GM12891 (cell line): ENCODE data around the gene ATP2C1.

ENCODE experiments used
- DNase-seq: peaks from one replicate; pipeline ENCODE4 v3.0.0; 2011; ENCODE audit warnings: low spot score; ENCODE audit not compliant: insufficient read length
- FAIRE-seq: peaks from 2 replicates; lab custom pipeline; 2011; peaks lifted over from hg19 to GRCh38; lab: Jason Lieb, UNC
- PAX5 ChIP-seq: IDR thresholded peaks from 2 replicates; pipeline ENCODE4 v1.6.1; 2011; ENCODE audit warnings: low read length, moderate library complexity, mild to moderate bottlenecking; ENCODE audit not compliant: insufficient read depth, severe bottlenecking
- POLR2A ChIP-seq: IDR thresholded peaks from 2 replicates; pipeline ENCODE4 v1.6.1; 2011; ENCODE audit warnings: low read depth, low read length, control low read depth
- POLR2AphosphoS5 ChIP-seq: IDR thresholded peaks from 2 replicates; pipeline ENCODE4 v1.6.1; 2011; ENCODE audit warnings: low read depth, low read length, control low read depth
- POU2F2 ChIP-seq: IDR thresholded peaks from 2 replicates; pipeline ENCODE4 v1.6.1; 2011; ENCODE audit warnings: low read depth, mild to moderate bottlenecking, control low read depth, low read length, moderate library complexity
- SPI1 ChIP-seq: IDR thresholded peaks from 2 replicates; pipeline ENCODE4 v1.6.1; 2011; ENCODE audit warnings: low read depth, low read length, control low read depth
- TAF1 ChIP-seq: IDR thresholded peaks from 2 replicates; pipeline ENCODE4 v1.6.1; 2011; ENCODE audit warnings: low read depth, low read length, control low read depth

ATP2C1 gene

GRCh38 chr3:131053043-131053859, 159.4 kb downstream of the ATP2C1 start:
- no peak for FAIRE-seq
- DNase-seq, result no peak
- no peak for TF ChIP-seq TAF1
- no peak for TF ChIP-seq POLR2A
- no peak for TF ChIP-seq POU2F2
- TF ChIP-seq SPI1, result no peak
- TF ChIP-seq POLR2AphosphoS5, result no peak
- TF ChIP-seq PAX5, result no peak
